CD4-positive, alpha-beta T cell treated with Interleukin-6 for 4 hours (primary cell): ENCODE data around the gene UBD.

Experiments
- DNase-seq: peaks from one replicate; pipeline ENCODE4 v3.0.0-alpha.2; 2020; ENCODE audit warnings: mixed read lengths

UBD gene

DNA sequence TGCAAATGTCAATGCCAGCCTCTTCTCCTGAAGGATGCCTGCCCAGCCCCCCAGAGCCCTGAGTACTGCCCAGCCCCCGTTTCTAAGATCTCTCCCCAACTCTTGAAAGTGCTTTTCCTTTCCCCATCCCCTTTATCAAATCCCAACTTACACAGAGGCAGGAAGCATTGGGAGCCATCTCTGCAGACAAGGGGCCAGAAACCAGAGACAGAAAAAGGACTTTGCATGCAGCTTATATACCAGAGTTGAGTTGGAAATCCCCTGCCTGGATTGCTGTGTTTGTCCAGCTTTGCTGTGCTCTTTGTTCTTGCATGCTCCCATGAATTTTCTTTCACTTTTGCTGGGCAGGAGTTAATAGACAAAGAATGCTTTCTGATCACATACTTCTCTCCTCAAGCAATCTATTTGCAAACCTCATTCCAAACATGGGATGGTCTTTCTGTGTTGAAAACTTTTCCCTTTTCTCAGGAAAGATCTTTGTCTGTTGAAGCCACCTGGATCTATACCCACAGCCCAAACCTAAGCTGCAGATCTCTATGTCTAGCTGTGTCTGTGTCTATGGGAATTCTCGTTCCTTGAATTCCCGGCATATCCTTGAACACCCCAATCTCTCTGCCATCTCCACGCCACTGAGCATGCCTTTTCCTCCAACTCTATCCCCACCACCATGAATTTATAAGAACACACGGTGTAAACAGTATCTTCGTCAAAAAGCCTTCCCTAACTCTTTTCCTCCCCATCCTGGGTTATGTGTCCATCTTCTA lies at the start of gene UBD:
Gene UBD, minus strand, starts transcription at position 209 of the 764 bp plus-strand sequence. Its CDS starts 31 bp downstream, at position 178.
- no peak for DNase-seq

DNA sequence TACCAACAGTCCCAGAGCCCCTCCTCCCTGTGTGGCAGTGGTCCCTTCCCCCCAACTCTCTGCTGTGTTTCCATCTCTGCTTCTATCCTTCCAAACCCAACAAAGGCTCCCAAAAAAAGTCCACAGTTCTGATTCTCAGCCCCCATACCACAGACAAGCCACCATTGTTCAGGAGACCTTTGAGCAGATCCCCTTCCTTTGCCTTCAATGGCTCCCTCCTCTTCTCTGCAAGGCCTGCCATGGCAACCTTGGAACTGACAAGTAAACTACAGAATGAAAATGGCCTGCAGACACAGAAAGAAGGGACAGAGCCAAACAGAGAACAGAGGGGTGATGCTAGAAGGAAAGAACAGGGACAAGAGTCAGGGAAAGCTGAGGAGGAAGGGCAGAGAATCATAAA lies 48.6 kb upstream of the UBD start:
- no peak for DNase-seq

DNA sequence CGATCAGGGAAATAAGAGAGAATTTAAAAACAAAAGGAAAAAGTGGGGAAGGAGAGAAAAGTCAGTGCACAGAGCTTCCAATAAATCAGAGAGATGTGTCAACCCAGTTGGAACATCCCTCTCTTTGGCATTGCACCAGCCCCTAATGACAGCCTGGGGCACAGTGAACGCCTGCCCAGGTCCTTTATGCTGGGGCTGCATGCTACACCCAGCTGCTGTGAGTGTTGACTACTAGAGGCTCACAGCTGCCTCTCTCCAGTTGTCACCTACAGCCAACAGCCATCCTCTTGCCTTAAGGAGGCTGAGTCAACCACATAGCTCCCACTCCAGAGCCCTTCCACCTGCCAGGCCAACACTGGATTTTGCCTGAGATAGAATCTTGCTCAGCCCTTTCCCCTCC lies 44.4 kb upstream of the UBD start:
- no peak for DNase-seq

DNA sequence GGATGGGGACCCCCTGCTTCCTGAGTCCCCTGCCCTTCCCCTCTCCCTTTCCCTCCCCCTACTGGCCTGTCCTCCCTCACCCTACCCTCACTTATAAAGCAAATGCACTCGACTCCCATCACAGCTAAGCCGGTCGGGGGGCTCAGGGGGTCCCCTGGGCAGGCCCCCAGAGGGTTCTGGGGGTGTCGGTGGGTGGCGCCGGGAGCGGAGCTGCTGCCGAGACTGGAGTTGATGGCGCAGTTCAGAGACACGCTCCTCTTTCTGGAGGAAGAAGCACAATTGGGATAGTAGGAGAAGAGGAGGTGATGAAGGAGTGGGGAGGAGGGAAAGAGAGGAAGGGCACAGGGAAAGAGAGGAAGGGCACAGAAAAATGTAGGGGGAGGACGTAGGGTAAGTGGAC lies 43.9 kb upstream of the UBD start:
- DNase-seq, result no peak

DNA sequence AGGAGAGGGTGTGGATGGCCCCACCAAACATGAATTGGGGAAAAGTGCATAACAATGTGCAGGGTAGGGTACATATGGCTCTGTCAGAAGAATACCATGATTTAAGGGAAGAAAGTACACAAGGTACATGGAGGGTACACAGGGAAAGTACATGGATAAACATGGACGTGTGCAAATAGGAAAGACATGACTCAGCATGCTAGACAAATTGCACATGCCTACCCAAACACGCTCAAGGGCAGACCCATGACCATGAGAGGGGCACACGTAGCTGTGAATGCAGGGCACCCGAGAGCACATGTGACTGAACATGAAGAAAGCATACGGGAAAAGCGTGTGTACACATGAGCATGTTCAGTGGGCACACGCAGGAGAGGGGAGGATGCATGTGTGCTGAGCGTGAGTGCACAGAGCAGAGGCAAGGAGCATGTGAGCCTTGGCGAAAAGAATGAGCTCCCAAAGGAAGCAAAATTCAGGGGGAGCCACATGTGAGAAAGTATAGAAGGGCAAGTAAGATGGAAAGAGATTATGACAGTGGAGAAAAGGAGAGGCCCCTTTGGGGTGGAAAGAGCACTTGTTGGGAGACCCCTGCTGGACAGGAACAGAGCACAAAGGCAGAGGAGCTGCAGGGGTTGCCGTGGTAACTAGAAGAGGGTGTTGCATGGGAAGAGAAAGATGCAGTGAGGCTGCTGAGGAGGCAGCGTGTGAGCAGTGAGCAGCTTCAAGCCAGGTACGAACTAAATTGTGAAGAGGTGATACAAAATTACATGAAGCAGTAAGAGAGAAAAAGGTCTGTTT lies 43.2 kb upstream of the UBD start:
- peak; percentile 7 for DNase-seq

DNA sequence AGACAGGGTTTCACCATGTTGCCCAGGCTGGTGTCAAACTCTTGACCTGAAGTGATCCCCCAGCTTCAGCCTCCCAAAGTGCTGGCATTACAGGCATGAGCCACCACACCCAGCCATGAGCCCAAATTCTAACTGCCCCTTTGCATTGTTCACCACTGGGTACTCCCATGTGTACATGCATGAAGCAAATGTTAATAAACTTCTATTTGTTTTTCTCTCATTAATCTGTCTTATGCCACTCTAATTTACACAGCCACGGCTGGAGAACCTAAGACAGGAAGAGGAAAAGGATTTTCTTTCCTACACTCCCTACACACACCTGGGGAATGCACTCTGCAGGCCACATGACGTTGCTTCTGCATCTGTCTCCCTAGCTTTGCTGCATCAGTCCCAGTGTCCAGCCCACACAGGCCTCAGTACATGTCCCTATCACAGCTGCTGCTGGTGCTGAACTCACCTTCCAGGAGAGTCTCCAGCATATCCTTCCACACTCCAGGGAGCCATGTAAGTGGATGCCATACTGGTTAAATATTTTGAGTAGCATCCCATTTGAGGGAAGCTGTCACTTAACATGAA lies 38.7 kb upstream of the UBD start:
- no peak for DNase-seq

DNA sequence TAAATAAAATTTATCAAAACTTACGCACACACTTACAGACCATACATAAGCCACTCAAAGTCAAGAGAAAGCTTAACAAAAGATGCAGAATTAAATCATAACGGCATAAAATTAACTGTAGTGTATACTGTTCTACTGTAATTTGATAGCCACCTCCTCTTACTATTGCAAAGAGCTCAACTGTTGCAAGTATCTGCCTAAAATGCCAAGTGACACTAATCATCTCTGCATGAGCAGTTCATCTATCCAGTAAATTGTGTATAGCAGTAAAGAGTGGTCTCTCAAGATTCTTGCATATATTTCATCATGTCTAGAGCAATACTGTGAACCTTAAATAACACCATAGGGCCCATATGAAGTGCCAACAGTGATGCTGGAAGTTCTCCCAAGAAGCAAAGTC lies 37.7 kb upstream of the UBD start:
- DNase-seq, result no peak

DNA sequence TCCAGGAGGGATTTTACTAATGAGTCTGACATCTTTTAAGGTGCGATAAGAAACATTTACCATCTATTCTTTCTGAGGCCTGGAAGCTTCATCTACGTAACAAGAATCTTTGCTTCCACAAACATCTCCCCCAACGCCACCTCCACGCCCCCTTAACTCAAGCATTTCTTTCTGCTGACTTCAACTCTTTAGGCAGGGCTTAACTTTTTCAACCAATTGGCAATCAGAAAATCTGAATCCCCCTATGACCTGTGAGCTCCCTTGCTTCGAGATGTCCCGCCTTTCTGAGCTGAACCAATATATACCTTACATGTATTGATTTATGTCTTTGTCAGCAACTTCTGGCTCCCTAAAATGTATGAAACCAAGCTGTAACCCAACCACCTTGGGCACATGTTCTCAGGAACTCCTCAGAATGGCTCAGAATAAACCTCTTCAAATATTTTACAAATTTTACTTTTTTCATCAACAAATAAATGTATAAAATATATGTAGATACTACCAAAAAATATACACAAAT lies 36.9 kb upstream of the UBD start:
- no peak for DNase-seq

DNA sequence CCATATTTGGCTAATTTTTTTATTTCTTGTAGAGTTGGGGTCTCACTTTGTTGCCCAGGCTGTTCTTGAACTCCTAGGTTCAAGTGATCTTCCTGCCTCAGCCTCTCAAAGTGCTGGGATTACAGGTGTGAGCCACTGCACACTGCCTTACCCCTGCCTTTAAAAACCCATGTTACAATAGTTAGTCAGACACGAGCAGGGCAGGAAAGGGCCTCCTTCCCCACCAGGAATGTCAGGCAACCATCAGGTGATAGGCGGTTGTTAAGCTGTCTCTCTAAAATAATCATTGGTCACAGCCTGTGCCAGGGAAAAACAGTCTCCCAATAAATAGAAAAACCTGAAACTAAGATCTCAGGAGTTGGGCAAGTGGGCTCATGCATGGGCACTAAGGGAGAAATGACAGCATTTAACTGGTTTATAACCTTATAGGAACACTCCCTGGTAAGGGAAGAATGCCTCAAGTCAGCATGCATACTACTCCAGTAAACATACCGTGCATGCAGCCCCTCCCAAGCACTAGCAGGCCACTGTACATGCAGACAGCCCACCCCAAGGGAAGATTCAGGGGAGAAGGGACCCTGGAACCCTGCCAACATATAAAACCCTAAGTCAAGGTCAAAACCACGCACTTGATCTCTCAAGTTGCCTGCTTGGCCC lies 33.8 kb upstream of the UBD start:
- no peak for DNase-seq

DNA sequence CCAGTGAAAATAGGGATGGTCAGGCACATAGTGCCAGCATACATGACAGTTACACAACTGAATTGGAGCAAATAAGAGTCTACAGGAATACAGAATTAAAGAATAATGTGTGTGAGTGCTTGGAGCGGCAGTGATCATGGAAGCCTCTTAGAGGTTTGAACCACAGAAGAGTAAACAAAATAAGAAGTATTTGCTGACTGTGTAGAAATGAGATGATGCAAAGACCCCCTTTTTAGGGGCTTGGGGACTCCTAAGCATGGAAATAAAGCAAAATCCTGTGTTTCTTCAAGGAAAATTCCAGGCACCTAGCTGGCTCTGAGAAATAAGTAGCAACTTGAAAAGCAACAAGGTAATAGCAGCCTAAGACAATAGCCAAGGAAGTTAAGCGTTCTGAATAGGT lies 32.1 kb upstream of the UBD start:
- DNase-seq, result no peak

DNA sequence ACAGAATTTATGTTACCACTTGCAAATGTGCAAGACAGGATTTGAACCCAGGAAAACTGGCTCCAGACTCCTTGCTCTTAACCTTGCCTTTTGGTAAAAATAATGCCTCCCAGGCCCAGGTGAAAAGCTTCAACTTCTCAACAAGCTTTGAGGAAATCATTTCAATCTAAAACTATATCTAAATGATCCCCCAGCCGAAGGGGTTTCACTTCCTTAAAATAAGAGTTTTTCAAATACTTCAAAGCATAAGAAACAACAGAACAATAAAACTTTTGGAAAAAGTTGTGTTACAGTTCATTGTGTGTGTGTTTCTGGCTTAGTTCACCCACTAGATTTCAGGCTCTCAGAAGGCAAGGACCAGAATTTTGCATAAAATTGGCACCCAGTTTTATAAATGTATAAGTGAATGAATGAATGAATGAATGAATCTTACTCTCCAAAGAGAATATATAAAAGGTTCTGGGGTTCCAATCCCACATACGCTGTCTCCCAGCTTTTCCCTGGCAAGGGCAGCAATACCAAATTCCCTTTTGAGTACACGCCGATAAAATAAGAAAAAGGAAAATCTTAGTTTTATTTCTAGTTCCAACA lies 30.8 kb upstream of the UBD start:
- DNase-seq, result no peak

DNA sequence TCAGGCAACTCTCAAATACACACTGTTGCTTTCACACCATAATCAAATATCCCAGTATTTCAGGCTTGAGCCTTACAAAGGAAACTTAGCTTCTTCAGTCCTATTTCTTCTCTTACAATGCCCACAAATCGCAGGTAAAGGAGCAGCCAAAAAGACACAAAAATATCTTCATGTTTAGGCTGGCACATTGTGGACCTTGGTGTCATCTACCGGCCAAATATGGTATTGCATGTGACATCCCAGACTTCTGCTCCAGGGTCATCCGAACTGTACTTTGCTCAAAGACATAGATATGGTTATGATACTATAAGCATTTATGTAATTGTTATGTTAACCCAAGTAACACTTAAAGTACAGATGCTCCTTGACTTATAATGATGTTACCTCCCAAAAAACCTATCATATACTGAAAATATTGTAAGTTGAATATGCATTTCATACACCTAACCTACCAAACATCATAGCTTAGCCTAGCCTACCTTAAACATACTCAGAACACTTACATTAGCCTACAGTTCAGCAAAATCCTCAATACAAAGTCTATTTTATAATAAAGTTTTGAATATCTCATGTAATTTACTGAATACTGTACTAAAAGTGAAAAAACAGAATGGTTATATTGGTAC lies 30.0 kb upstream of the UBD start:
- peak; percentile 54 for DNase-seq

DNA sequence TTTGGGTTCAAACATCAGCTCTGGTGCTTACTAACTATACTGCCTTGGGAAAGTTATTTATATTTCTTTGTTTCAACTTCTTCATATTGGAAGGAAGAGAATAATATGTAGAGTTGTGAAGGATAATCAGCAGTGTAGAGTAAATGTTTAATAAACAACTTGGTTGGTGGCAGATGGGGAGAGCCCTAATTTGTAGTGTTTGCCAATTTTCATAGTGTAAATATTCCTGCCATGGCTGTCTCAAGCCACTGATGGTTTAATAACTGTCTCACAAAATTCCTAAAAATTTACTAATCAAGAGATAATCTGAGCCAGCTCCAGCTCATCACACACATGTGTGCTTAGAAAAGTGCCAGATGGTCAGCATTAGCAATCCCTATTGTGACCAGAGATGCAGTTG lies 25.3 kb upstream of the UBD start, which contains the start of gene OR2H2:
Gene OR2H2, plus strand, starts transcription at position 301 of the 400 bp plus-strand sequence. CDS start 2,824 bp downstream, outside the sequence.
- DNase-seq, result no peak

DNA sequence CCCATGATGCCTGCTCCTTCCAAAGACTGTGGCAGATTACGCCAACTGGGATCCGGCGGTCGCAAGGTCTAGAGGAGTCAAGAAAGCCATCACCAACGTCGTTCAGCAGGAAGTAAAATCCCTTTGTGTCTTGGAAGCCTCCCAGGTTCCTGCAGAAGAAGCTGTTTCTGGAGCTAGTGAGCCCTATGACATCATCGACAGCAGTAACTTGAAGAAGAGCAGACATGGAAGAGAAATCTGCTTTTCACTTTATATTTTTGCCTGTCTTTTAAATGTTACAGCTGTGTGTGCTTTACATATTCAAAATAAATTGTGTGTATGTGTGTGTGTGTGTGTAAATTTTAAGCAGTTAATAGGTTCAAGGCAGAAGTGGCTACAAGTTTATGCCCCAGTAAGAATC lies 18.0 kb upstream of the UBD start:
- no peak for DNase-seq

DNA sequence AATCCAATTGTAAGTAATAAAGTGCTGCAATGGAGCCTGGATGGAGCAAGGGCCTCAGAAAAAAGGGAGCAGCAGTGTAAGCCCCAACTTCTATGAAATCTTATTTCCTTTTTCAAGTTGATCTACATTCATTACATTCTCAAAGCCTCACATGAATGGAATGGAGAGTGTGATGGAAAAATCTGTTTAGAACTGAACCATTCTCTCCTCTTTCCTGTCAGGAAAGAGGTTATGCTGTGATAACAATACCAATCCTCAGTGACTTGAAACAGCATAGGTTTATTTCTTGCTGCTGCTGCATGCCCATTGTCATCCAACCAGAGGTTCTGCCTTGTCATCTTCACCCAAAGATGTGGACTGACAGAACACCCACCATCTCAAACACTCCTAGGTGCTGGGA lies 16.5 kb upstream of the UBD start:
- no peak for DNase-seq

DNA sequence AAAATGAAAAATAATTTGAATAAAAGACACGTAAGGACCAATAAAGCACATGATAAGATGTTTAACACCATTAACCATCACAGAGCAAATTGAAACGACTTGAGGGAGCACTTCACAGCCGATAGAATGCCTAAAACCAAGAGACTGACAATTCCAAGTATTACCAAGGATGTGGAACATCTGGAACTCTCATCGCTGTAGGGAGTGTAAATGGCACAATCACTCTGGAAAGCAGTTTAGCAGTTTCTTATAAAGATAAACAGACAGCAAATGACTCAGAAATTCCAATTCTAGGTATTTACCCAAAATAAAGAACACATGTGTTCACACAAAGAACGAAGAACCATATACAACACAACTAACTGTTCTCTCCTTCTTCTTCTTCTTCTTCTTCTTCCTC lies 8.5 kb upstream of the UBD start:
- no peak for DNase-seq

DNA sequence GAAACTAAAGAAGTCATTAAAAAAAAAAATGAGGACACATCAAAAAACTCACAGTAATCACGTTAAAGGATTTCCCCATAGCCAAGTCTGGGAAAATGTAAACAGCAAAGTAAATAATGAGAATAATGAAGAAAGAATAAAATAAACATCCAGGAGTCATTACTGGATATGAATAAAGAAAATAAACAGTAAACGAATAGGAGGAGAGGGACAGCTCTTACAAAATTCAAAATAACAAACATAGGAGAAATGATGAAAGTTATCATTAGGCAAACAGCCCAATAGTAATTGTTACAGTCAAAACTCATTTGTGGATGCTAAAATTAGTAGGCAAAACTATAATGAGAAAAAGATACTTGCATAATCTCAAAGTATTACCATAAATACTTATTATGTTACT lies 8.0 kb upstream of the UBD start:
- no peak for DNase-seq

DNA sequence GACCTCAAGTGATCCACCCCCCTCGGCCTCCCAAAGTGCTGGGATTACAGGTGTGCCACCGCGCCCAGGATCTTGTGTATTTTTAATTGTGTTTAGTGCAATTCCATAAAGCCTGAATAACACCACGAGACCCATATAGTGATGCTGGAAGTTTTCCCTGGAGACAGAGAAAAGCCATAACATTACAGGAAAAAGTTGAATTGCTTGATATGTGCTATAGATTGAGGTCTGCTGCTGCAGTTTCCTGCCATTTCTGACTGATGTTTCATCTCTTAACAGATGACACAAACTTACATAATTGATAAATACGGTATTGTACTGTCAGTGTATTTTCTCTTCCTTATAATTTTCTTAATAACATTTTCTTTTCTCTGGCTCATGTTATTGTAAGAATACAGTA lies 7.3 kb upstream of the UBD start:
- no peak for DNase-seq

DNA sequence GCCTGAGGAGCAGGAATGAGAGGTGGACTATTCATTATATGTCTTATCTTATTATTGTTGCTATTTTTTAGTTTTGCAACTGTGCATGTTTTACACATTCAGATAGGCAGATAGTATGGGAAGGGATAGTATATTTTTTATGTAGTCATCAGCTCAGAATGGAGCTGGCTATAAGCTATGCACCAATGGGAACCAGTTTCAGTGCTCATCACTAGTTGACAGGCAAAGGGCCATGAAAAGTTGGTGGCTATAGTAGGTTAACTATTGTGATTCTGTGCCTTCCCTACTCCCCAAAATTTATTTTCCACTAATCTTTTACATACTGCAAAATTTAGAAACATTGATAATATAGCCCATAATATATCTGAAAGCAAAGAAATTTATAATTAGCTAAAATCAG lies 5.3 kb upstream of the UBD start:
- DNase-seq, result no peak

DNA sequence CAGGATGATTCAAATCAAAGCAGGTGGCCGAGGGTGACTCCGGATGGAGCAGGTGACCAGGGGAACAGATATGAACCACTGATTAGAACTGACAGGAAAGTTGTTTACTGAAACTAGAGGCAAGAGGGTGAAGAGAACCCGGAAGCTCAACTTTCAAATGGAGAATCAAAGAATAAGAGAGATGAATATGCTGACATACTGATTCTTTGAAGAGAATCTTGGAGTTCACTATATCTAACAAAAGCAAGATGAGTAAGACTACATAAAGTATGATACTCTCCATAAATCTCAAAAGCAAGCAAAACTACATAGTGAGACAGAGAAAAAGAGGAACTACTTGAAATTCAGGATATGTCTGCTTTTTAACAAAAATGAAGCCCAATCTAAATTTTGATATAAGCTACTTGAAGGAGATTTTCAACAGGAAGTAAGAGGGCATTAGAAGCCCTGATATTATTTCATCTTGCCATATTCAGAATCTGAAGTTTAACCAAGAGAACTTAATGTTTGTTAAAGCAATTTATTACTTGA lies 4.0 kb upstream of the UBD start:
- DNase-seq, result no peak

DNA sequence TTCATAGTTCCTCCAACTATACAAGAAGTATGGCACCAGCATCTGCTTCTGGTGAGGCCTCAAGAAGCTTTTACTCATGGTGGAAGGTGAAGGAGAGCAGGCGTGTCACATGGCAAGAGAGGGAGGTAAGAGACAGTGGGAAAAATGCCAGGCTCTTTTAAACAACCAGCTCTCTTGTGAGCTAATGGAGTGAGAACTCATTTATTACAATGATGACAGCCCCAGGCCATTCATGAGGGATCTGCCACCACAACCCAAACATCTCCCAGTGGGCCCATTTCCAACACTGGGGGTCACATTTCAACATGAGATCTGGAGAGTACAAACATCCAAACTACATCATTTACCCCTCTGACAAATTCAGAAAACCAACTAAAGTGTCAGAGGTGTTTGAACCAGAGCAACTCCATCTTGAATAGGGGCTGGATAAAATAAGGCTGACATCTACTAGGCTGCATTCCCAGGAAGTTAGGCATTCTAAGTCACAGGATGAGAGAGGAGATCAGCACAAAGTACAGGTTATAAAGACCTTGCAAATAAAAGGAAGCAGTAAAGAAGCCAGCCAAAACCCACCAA lies 2.2 kb upstream of the UBD start:
- no peak for DNase-seq

DNA sequence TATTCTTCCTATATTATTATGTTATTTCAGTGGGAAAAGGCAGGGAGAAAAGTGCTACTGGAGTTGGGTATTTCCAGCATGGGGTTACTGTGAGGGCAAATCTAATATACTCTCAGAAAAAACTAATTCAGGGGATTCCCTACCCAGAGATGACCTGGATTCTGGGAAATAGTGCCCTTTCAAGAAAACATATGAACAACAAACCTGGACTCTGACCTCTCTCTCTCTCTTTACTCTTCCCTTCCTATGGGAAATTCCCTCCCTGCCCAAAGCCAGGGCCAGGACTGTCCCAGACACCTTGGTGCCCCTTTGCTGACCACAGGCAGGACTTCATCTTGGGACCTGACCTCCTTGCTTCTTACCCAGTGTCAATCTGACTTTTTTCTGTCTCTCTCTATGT lies 1.6 kb upstream of the UBD start:
- DNase-seq, result no peak
